Daoy (cell line): ENCODE measurements around the gene EI24. TPM values are rescaled to one million over a fixed set of nuclear protein-coding genes. Genes with fewer than 3 reads are reported as not detected.

Source experiments
- DNase-seq: peaks from one replicate; pipeline ENCODE4 v3.0.0-alpha.2; 2015; ENCODE audit warnings: low read depth
- total RNA-seq: library from RNA; depleted of rRNA; stranded (reverse); fragments of >200 nt; shearing (Covaris generic); gene quantifications from 2 replicates; pipeline ENCODE4 v1.2.3, GENCODE V29; 2014

Gene EI24
- total RNA-seq, 1 experiment from 2014 or later, result 128 TPM

- no peak for DNase-seq
These were observed 10.5 kb downstream of the EI24 start for GRCh38 chr11:125579811-125580210.

- no peak for DNase-seq
These were observed 14.2 kb downstream of the EI24 start for GRCh38 chr11:125583496-125583895.

- no peak for DNase-seq
These were observed 16.2 kb downstream of the EI24 start for GRCh38 chr11:125585487-125585886.

- no peak for DNase-seq
These were observed 17.3 kb downstream of the EI24 start for GRCh38 chr11:125586623-125587022.

GRCh38 chr11:125587480-125587879 lies 18.2 kb downstream of the EI24 start:
- no peak for DNase-seq

- no peak for DNase-seq
These were observed 19.2 kb downstream of the EI24 start for GRCh38 chr11:125588505-125588904.

GRCh38 chr11:125591649-125592304 lies 22.5 kb downstream of the EI24 start:
- peak; percentile 41 for DNase-seq

- peak; percentile 100 for DNase-seq
These were observed 23.2 kb downstream of the EI24 start, which contains the start of gene STT3A for GRCh38 chr11:125592305-125593113. STT3A (plus strand) TSS chr11:125592852; CDS start chr11:125595916, 3,064 bp downstream.

- peak; percentile 58 for DNase-seq
These were observed 24.0 kb downstream of the EI24 start for GRCh38 chr11:125593114-125593820.

GRCh38 chr11:125594958-125595357 lies 25.7 kb downstream of the EI24 start:
- no peak for DNase-seq

GRCh38 chr11:125600663-125601062 lies 31.4 kb downstream of the EI24 start:
- DNase-seq, result no peak

GRCh38 chr11:125603207-125603606 lies 33.9 kb downstream of the EI24 start:
- DNase-seq, result no peak

- DNase-seq, result no peak
These were observed 36.1 kb downstream of the EI24 start for GRCh38 chr11:125605417-125605816.

GRCh38 chr11:125609545-125609944 lies 40.3 kb downstream of the EI24 start:
- no peak for DNase-seq

- no peak for DNase-seq
These were observed 49.1 kb downstream of the EI24 start for GRCh38 chr11:125618383-125618782.

- DNase-seq, result no peak
These were observed 52.7 kb downstream of the EI24 start for GRCh38 chr11:125621995-125622394.

GRCh38 chr11:125623064-125623463 lies 53.8 kb downstream of the EI24 start:
- no peak for DNase-seq

GRCh38 chr11:125624756-125625213 lies 55.5 kb downstream of the EI24 start, which contains the start of gene CHEK1:
CHEK1 (plus strand) TSS chr11:125625163; CDS start chr11:125626769, 1,606 bp downstream.
- DNase-seq, result no peak

- DNase-seq, result no peak
These were observed 56.0 kb downstream of the EI24 start for GRCh38 chr11:125625225-125625629.

- peak; percentile 95 for DNase-seq
These were observed 56.5 kb downstream of the EI24 start for GRCh38 chr11:125625630-125626287.

GRCh38 chr11:125626288-125626950 lies 57.1 kb downstream of the EI24 start:
- DNase-seq, result peak; percentile 92
